Transverse colon (tissue), 4 donors: ENCODE measurements around the gene BROX.

Source experiments
- CTCF ChIP-seq, 5 experiments: fragments of 200-600 bp in 3 of 5; fragments of 450-650 bp in 2 of 5; sonication (generic) in 3 of 5; IDR thresholded peaks; 1 replicate in 2 of 5; 2 replicates in 3 of 5; pipeline ENCODE4 v1.5.1; 2016 to 2017; ENCODE audit warnings: antibody characterized with exemption in 5 of 5, inconsistent platforms in 3 of 5, mild to moderate bottlenecking in 2 of 5, moderate library complexity in 1 of 5
- EP300 ChIP-seq: sonication (generic); formaldehyde crosslinking; IDR thresholded peaks from one replicate; pipeline ENCODE4 v1.6.1; 2017; ENCODE audit warnings: antibody characterized with exemption, low read depth
- POLR2AphosphoS5 ChIP-seq, 3 donors: sonication (generic); formaldehyde crosslinking; IDR thresholded peaks; one replicate each; pipeline ENCODE4 v1.6.1; 2016; ENCODE audit warnings: antibody characterized with exemption in 3 of 3

DNA sequence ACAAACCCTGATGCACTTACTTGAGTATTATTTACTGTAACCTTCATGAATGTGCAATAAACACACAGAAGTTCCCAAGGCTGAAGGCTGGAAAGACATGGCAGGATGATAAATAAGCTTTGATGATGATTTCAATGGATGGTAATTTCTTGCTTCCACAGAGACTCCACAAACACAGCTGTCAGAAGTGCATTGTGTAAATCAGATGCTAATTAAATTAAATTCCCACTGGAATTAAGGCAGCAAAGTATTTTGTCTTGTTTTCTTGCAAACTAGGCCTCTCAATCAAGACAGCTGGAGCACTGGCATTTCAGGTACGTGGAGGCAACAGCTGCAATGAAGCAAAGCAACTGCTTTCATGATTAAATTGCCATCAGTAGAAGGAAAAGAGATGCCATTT, 48.7 kb downstream of the BROX start:
- TF ChIP-seq CTCF (IDR thresholded peaks at IDR 0.05) (no peak), POLR2AphosphoS5 (IDR thresholded peaks at IDR 0.05) (no peak), EP300 (no peak)
